ENCODE measurements around the gene FRAT1.

The FRAT1 gene

DNA sequence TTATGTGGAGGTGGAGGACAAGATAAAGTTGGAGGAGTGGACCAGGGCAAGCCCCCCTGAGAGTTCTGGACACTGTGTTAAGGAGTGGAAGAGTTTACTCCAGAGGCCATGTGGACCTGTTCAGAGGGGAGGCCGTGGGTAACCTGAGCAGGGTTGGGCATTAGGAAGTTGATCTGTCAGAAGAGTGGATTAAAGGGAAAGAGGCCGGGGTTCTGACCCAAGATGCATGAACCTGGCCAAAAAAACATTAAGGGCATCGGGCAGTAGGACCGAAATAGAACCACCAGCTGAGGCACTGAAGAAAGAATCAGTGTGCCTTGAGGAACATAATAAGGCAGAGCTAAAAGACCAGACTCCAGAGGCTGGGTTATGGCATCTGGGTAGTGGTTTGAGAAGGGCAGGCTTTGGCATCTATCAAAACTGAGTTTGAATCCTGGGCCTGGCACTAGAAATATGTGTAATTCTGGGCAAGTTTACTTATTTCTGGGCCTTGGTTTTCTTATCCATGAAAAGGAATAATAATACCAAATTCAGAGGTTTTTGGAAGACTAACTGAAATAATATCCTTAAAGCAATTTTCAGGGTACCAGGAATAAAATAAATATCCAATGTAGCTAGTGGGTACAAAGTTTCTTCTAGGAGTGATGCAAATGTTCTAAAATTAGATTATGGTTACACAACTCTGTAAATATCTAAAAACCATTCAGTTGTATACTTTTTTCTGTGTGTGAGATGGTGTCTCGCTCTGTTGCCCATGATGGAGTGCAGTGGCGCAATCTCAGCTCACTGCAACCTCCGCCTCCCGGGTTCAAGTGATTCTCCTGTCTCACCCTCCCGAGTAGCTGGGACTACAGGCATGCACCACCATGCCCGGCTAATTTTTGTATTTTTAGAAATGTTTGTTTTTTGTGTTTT lies 10.9 kb upstream of the FRAT1 start:
- DNase-seq: no peak

GRCh38 chr10:97311111-97311626 lies 7.9 kb upstream of the FRAT1 start:
- DNase-seq: no peak

- DNase-seq: no peak
These were observed 6.2 kb upstream of the FRAT1 start for GRCh38 chr10:97312897-97313296.

DNA sequence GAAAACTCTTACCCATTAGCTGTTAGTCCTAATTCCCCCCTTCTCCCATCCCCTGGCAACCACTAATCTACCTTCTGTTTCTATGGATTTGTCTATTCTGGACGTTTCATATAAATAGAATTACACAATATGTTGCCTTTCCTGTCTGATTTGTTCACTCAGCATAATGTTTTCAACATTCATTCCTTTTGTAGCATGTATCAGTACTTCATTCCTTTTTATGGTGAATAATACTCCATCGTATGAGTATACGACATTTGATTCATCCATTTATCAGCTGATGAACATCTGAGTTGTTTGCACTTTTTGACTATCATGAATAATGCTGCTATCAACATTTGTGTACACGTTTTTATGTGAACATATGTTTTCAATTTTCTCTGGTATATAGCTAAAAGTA lies 4.4 kb upstream of the FRAT1 start:
- DNase-seq: no peak

DNA sequence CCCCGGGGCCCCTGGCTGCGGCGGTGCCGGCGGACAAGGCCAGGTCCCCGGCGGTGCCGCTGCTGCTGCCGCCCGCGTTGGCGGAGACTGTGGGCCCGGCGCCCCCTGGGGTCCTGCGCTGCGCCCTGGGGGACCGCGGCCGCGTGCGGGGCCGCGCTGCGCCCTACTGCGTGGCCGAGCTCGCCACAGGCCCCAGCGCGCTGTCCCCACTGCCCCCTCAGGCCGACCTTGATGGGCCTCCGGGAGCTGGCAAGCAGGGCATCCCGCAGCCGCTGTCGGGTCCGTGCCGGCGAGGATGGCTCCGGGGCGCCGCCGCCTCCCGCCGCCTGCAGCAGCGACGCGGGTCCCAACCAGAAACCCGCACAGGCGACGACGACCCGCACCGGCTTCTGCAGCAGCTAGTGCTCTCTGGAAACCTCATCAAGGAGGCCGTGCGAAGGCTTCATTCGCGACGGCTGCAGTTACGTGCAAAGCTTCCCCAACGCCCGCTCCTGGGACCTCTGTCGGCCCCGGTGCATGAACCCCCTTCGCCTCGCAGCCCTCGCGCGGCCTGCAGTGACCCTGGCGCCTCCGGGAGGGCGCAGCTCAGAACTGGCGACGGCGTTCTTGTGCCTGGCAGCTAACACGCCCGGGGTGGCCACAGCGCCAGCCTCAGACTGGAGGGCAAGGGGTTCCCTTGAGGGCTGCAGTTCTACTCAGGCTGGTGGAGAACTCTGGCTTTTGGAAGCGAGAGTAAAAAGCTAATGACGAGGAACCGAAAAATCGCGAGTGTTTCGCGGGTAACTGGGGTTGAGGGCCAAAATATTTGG lies 804 bp downstream of the FRAT1 start:
- no peak for DNase-seq

DNA sequence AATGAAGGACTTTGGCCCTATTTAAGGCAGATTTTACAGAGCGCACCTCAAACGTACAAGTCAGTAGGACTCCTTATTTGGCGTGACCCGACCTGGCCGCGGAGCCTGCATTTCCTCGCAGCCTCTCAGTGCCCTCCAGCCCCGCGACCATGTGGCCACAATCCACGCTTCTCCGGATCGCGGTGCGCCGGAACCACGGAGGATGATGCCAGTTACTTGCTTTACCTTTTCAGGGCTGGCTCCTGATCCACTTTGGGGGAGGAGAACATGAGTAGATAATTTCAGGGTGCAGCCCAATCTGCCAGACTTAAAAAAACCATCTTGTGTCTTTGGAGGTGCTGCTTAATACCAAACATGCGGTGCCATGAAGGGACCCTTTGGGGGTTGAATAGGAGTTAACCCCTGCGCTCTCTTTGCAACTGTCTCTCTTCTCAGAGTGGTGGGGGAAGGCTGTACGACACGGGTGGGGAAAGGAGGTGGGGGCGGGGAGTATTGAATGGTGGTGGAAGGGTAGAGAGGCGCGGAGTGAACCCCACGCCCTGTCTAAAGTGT lies 1.5 kb downstream of the FRAT1 start:
- no peak for DNase-seq

- no peak for DNase-seq
These were observed 2.1 kb downstream of the FRAT1 start for GRCh38 chr10:97321032-97321803.

DNA sequence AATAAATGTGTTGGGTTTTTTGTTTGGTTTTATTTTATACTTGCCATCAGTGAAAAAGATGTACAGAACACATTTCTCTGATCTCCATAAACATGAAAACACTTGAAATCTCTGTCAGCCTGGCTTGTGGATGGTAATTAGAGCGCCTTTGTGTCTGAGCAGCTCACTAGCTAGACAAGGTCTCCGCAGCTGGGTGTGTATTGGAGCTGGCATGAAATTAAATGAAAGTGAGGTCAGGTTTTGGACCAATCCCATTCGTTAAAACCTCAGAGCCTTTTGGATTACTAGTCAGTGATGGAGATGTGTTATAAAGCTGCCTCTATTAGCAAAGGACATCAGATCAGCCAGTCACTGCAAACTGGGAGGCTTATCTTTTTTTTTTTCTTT lies 2.7 kb downstream of the FRAT1 start:
- no peak for DNase-seq

DNA sequence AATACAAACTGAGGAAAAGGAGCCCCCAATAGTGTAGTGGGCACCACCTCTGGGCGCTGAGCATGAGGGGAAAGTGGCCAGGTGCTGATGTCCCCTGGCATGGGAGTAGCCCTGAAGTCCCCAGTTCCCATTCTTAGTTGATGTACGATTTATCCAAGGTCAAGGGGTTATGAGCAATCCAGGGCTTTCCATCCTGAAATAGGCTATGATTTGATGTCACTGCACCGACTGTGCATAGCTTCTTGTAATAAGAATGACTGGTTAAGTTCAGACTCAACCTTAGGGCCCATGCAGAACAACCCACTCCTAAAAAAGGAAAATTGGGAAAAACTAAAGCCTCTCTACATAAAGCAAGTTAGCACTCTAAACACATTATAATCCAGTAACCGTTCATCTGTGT lies 4.4 kb downstream of the FRAT1 start:
- no peak for DNase-seq

DNA sequence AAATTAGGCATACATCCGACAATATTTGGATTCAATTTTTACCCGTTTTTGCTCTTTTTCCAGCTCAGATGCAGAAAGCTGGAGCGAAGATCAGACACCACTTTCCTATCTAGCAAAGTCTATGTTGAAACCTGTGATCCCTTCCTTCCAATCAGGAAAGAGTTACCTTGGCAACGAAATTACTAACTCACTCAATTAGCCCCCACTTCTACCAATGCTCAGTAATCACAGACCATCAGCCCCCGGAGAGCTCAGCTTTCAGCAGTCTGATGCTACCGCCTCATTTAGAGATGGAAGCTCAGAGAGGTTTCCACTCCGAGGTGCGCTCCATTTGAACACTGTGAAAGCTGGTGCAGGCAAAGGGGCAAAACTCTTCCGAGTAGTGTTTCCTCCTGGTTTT lies 6.7 kb downstream of the FRAT1 start:
- no peak for DNase-seq

DNA sequence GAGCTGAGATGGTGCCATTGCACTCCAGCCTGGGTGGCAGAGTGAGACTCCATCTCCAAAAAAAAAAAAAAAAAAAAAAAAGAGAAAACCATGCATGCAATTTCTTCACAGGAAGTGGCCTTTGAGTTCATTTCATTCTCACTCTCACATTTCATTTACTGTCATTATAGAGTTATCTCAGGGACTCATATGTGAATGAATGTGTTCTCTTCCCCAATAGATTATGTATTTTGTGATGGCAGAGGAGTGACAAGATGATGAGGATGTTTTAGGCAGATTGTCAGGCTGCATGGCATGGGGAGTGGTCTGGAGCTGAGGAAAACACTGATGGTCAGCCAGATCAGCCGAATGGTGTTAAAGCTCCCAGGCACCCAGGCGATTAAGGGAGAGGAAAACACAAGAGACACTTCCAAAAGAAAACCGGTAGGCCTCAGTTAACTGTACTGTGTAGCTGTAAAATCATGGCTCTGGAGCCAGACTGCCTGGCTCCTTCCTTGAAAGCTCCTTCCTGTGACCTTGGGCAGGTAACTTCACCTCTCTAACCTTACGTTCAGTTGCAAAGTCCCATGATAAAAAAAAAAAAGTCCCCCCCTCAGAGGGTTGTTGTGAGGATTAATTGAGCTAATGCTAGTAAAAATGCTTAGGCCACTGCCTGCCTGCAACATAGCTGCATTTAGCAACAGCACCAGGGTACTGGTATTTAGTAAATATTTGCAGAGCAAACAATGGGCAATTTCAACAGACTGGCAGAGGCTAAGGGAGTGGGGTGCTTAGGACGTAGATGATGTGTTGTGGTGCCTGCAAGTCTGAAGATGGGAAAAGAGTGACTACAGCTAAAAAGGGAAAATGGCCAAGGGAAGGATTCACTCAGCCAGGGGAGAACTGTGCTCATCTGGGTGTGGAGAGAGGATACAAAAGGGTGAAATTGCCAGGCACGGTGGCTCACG lies 8.6 kb downstream of the FRAT1 start:
- DNase-seq: no peak

DNA sequence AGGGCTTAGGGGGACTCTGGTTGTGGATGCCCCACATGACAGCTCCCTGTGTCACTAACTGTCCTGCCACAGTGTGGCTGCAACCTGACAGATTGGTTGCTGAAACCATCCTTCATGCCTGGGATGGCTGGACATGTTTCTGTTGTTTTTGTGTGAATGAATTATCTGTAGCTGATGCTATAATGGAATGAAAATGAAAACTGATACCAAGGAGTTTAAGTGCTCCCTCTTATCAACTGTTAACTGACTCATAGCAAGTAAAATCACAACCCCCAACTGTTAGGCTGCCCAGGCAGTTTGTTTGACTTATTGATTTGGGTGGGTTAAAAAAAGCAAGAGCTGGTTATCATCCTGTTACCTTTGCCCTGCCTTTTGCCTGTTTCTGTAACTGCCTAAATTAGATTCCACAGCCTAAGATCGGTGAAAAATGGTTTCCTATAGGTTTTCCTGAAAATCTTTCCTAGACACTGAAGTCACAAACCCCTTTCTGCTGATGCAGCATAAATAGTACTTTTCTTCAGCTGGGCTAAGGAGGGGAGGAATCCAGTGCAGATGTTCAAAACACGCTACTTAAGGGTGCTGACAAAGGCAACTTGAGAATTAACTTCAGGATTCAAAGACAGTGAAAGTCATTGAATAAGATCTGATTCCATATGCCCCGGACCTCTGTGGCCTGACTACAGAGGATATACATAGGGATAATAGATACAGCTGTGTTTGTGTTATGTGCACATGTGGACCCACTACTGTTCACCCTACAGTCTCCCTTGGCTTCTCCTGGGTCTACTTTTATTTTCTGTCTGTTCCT lies 9.8 kb downstream of the FRAT1 start:
- no peak for DNase-seq

- DNase-seq: no peak
These were observed 10.7 kb downstream of the FRAT1 start for GRCh38 chr10:97329766-97330165.

- DNase-seq: no peak
These were observed 12.2 kb downstream of the FRAT1 start for GRCh38 chr10:97331153-97331703.

GRCh38 chr10:97332591-97333350 lies 13.7 kb downstream of the FRAT1 start:
- peak; percentile 78 for DNase-seq

DNA sequence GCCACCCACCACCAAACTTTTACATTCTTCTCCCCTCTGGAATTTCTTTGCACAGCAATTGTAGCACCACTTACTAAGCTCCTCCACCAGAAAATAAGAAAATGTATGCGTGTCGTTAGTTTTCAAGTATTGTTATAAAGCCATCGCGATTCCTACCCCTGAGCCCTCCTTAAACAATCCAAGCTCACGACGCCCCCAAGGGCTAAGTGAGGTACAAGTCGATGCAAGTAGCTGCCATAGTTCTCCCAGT lies 14.2 kb downstream of the FRAT1 start:
- DNase-seq: peak; percentile 46

- DNase-seq: peak; percentile 35
These were observed 14.7 kb downstream of the FRAT1 start for GRCh38 chr10:97333601-97334369.

GRCh38 chr10:97334370-97335175 lies 15.5 kb downstream of the FRAT1 start, which contains the start of gene FRAT2:
Gene FRAT2, minus strand, starts transcription at chr10:97334729. Its CDS starts 157 bp downstream, at chr10:97334572.
- peak; percentile 92 for DNase-seq

Measured in fibroblast of skin of right biceps (primary cell).